Thymus (tissue), 11 donors: ENCODE data around the gene ZSCAN12. TPM values are rescaled to one million over a fixed set of nuclear protein-coding genes. Genes with fewer than 3 reads are reported as not detected.

Experiments used
- DNase-seq, 9 donors: peaks; one replicate each; pipeline ENCODE4 v3.0.0-alpha.2; 2013; ENCODE audit warnings: low spot score in 9 of 9, low read depth in 6 of 9, missing footprints in 1 of 9
- H3K27ac ChIP-seq, 2 donors: one replicate each; pipeline ENCODE4 v1.5.1; 2013; ENCODE audit warnings: control low read depth in 1 of 2, low read depth in 1 of 2, low read length in 1 of 2, mild to moderate bottlenecking in 1 of 2, moderate library complexity in 1 of 2
- H3K27me3 ChIP-seq, 2 donors: one replicate each; pipeline ENCODE4 v1.5.1; 2013; ENCODE audit warnings: low read length in 1 of 2; ENCODE audit not compliant: control insufficient read depth in 2 of 2, insufficient read depth in 1 of 2
- H3K36me3 ChIP-seq, 2 donors: one replicate each; pipeline ENCODE4 v1.5.1; 2013; ENCODE audit warnings: low read length in 1 of 2, mild to moderate bottlenecking in 1 of 2, moderate library complexity in 1 of 2; ENCODE audit not compliant: control insufficient read depth in 2 of 2, insufficient read depth in 2 of 2
- H3K4me1 ChIP-seq, 2 donors: one replicate each; pipeline ENCODE4 v1.5.1; 2013; ENCODE audit warnings: low read length in 2 of 2; ENCODE audit not compliant: control insufficient read depth in 2 of 2, insufficient read depth in 2 of 2
- H3K4me3 ChIP-seq, 2 donors: one replicate each; pipeline ENCODE4 v1.5.1; 2013; ENCODE audit warnings: low read length in 2 of 2, control low read depth in 1 of 2, mild to moderate bottlenecking in 1 of 2
- H3K9me3 ChIP-seq, 2 donors: one replicate each; pipeline ENCODE4 v1.5.1; 2013; ENCODE audit warnings: low read length in 1 of 2, mild to moderate bottlenecking in 1 of 2; ENCODE audit not compliant: control insufficient read depth in 2 of 2, insufficient read depth in 1 of 2
- WGBS: extraction: QIAGEN DNeasy Blood & Tissue Kit; methylation state at CpG from one replicate; pipeline ENCODE4 v1.1.7; 2013; 5-methylcytosine and 5-hydroxymethylcytosine counted together
- polyA plus RNA-seq: library from polyadenylated mRNA; stranded (reverse); fragments of 200-250 nt; gene quantifications from one replicate; pipeline ENCODE4 v1.2.3, GENCODE V29; 2013
- total RNA-seq: library from RNA; stranded (reverse); fragments of 120-200 nt; gene quantifications from one replicate; pipeline ENCODE4 v1.2.4, GENCODE V29; 2013
- donor health status: healthy.

Gene ZSCAN12
- total and polyA plus RNA-seq, 2 donors = 4.1 to 9.6 TPM

GRCh38 chr6:28330041-28330440, 69.5 kb downstream of the ZSCAN12 start:
- Histone ChIP-seq H3K9me3 (peaks cover 7 to 10% of the 10 kb centered on the region in 2 donors), H3K27me3 (no peaks in the 10 kb centered on the region), H3K4me1 (no peaks in the 10 kb centered on the region), H3K27ac (no peak overlapping the region), H3K36me3 (peaks cover 0 to 3% of the 10 kb centered on the region in 2 donors), H3K4me3 (no peak overlapping the region)
- DNase-seq = no peak
- WGBS = 92% methylated on average over 1 of the region's 1 CpG

Other genes with a start within 250 kb of the ZSCAN12 start
- gene ZSCAN9, start 174.5 kb downstream of the ZSCAN12 start, total RNA-seq = 7.3 TPM
- 9.7 TPM for gene ZSCAN9, start 174.5 kb downstream of the ZSCAN12 start, polyA plus RNA-seq
- gene ZKSCAN4, start 147.5 kb downstream of the ZSCAN12 start, total RNA-seq = 9.9 TPM
- gene ZKSCAN4, start 147.5 kb downstream of the ZSCAN12 start, polyA plus RNA-seq = 8.6 TPM
- 0.52 TPM for gene NKAPL, start 140.4 kb downstream of the ZSCAN12 start, total RNA-seq
- 1.5 TPM for gene NKAPL, start 140.4 kb downstream of the ZSCAN12 start, polyA plus RNA-seq
- 15.0 TPM for gene ZSCAN26, start 132.6 kb downstream of the ZSCAN12 start, total RNA-seq
- 18.2 TPM for gene ZSCAN26, start 132.6 kb downstream of the ZSCAN12 start, polyA plus RNA-seq
- gene PGBD1, start 118.2 kb downstream of the ZSCAN12 start, total RNA-seq = 3.2 TPM
- 4.5 TPM for gene PGBD1, start 118.2 kb downstream of the ZSCAN12 start, polyA plus RNA-seq
- gene ZSCAN31, start 63.6 kb downstream of the ZSCAN12 start, total RNA-seq = 3.4 TPM
- gene ZSCAN31, start 63.6 kb downstream of the ZSCAN12 start, polyA plus RNA-seq = 3.9 TPM
- gene ZKSCAN3, start 49.8 kb downstream of the ZSCAN12 start, total RNA-seq = 5.1 TPM
- gene ZKSCAN3, start 49.8 kb downstream of the ZSCAN12 start, polyA plus RNA-seq = 3.2 TPM
- 2.3 TPM for gene ZSCAN23, start 43.7 kb upstream of the ZSCAN12 start, total RNA-seq
- 0.30 TPM for gene ZSCAN23, start 43.7 kb upstream of the ZSCAN12 start, polyA plus RNA-seq
- gene GPX6, start 116.0 kb upstream of the ZSCAN12 start, total RNA-seq = not detected
- gene GPX6, start 116.0 kb upstream of the ZSCAN12 start, polyA plus RNA-seq = not detected
- gene GPX5, start 126.1 kb upstream of the ZSCAN12 start, total RNA-seq = not detected
- gene GPX5, start 126.1 kb upstream of the ZSCAN12 start, polyA plus RNA-seq = 0.05 TPM